Neural cell (in vitro differentiated cells): ENCODE measurements around the gene AGTRAP.

Source experiments
- EP300 ChIP-seq: fragments of 450-650 bp; conservative IDR thresholded peaks from 2 replicates; pipeline ENCODE4 v1.6.1; 2014; ENCODE audit warnings: antibody characterized with exemption, mild to moderate bottlenecking, moderate library complexity; ENCODE audit not compliant: poor library complexity, severe bottlenecking
- EZH2 ChIP-seq: fragments of 200-600, 300-800 bp; shearing (Covaris generic), sonication (generic); IDR thresholded peaks from 2 replicates; pipeline ENCODE4 v1.6.1; 2014; ENCODE audit warnings: antibody characterized with exemption, low read length, borderline replicate concordance, mild to moderate bottlenecking; ENCODE audit not compliant: insufficient read depth, poor library complexity, severe bottlenecking
- MXI1 ChIP-seq: fragments of 450-650 bp; conservative IDR thresholded peaks from 2 replicates; pipeline ENCODE4 v1.6.1; 2014; ENCODE audit warnings: antibody characterized with exemption, mild to moderate bottlenecking; ENCODE audit not compliant: poor library complexity, severe bottlenecking
- POLR2AphosphoS5 ChIP-seq: IDR thresholded peaks from 2 replicates; pipeline ENCODE4 v1.6.1; 2012
- RAD21 ChIP-seq: fragments of 450-650 bp; conservative IDR thresholded peaks from 2 replicates; pipeline ENCODE4 v1.6.1; 2014; ENCODE audit warnings: antibody characterized with exemption, mild to moderate bottlenecking, moderate library complexity
- SMC3 ChIP-seq: fragments of 450-650 bp; conservative IDR thresholded peaks from 2 replicates; pipeline ENCODE4 v1.6.1; 2014; ENCODE audit warnings: antibody characterized with exemption, mild to moderate bottlenecking, moderate library complexity; ENCODE audit not compliant: poor library complexity
- TAF1 ChIP-seq: IDR thresholded peaks from 2 replicates; pipeline ENCODE4 v1.6.1; 2012; ENCODE audit warnings: low read depth
- TF ChIP-seq, protein P1 (sequence below): fragments of 450-650 bp; IDR thresholded peaks from 2 replicates; pipeline ENCODE4 v1.5.1; 2014; ENCODE audit warnings: antibody characterized with exemption, mild to moderate bottlenecking, moderate library complexity; ENCODE audit not compliant: poor library complexity, severe bottlenecking

GRCh38 chr1:11767922-11768704 lies 32.2 kb downstream of the AGTRAP start:
- TF ChIP-seq, protein P1, sequence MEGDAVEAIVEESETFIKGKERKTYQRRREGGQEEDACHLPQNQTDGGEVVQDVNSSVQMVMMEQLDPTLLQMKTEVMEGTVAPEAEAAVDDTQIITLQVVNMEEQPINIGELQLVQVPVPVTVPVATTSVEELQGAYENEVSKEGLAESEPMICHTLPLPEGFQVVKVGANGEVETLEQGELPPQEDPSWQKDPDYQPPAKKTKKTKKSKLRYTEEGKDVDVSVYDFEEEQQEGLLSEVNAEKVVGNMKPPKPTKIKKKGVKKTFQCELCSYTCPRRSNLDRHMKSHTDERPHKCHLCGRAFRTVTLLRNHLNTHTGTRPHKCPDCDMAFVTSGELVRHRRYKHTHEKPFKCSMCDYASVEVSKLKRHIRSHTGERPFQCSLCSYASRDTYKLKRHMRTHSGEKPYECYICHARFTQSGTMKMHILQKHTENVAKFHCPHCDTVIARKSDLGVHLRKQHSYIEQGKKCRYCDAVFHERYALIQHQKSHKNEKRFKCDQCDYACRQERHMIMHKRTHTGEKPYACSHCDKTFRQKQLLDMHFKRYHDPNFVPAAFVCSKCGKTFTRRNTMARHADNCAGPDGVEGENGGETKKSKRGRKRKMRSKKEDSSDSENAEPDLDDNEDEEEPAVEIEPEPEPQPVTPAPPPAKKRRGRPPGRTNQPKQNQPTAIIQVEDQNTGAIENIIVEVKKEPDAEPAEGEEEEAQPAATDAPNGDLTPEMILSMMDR, result no peak
- TF ChIP-seq POLR2AphosphoS5 (no peak), RAD21 (no peak), EZH2 (no peak), SMC3 (no peak), MXI1 (no peak), EP300 (no peak), TAF1 (no peak)
